NCI-H1694 treated with DMSO at 0.1 percent for 48 hours (cell line): ENCODE measurements around the gene EPS8L3.
"Not testable (repeated sequence)": the region's sequence is repeated elsewhere in the genome, so short reads cannot be mapped to it uniquely, and the experiment has no call there.

Experiments used
- DNase-seq: peaks from one replicate; lab custom pipeline; 2025; lab: John Stamatoyannopoulos, UW

Gene EPS8L3

DNA sequence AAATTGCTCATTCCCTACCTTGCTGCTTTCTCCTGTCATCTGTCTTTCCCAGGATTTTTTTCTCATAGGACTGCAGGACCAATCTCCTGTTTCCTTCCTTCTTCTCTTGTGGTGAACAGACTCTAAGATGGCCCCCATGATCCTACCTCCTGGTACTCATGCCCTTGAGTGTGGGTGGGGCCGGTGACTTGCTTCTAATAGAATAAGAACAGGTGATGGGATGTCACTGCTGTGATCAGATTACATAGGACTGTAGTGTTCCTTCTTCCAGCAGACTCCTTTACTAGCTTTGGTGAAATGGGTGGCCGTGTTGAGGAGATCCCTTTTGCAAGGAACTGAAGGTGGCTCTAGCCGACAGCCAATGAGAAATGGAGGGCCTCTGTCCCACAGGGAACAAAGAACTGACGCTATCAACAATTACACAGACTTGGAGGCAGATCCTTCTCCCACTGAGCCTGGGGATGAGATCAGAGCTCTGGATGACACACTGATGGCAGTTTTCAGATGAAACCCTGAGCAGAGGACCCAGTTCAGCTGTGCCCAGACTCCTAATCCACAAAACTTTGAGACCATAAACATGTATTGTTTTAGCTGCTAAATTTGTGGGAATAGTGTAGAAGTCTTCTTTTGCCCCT is 30.4 kb downstream of the EPS8L3 start:
- no peak for DNase-seq

- DNase-seq: no peak
Measured at GRCh38 chr1:109732390-109732881, 31.3 kb downstream of the EPS8L3 start.

- DNase-seq: no peak
Measured at GRCh38 chr1:109730666-109731065, 33.1 kb downstream of the EPS8L3 start.

DNA sequence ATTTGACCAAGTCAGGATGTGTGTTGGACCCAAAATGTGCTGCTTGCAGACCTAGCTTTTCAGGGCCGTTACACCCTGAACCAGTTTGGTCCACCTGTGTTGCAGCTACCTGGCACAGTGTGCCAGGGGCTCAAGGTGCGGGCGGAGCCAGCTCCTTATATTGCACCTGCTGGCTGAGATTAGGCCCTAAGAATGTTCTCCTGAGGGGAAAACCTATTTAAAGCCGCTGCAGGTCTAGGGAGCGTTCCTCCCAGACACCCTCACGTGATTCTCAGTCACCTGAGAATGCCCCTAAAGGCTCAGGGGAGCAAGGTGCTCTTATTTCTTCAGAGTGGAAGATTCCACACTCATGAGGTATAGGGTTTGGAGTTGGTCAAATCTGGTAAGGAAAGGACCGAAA is 34.9 kb downstream of the EPS8L3 start:
- no peak for DNase-seq

DNA sequence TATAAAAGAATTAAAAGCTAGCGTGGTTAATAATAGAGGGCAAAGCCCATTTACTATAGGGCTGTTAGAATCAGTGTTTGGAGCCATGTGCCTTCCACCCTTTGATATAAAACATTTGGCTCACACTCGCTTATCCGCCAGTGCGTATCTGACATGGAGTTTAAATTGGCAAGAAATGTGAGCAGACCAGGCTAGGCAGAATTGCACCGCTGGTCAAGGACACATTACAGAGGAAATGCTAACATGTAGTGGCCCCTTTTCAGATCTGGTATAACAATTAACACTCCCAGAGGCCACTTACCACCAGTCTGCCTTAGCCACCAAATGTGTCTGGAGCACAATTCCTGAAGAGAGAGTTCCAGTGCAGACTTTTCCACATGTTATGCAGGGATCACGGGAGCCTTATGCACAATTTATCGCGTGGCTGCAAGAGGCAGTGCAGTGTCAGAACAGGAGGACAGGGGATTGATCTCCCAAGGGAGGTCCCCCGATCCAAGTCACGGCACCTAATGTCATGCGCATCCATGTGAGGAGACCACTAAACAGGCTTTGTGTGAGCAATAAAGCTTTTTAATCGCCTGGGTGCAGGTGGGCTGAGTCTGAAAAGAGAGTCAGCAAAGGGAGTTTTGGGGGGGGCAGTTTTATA is 36.9 kb downstream of the EPS8L3 start:
- DNase-seq: no peak

DNA sequence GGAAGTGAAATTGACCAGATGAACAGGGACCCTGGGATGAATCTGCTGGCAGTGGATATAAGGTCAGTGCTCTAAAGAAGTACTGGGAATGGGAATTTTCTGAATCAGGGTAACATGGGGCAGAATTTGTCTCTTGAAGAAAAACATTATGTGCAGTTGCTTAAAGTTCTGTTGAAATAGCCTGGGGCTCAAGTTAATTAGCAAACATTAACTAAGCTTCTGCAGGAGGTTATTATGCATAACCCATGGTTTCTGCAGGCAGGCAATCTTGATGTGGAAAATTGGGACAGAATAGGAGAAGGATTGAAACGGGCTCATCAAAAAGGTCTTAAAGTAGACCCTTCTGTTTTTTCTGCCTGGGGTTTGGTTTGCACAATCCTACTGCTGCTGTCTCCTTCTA is 37.7 kb downstream of the EPS8L3 start:
- DNase-seq: no peak

DNA sequence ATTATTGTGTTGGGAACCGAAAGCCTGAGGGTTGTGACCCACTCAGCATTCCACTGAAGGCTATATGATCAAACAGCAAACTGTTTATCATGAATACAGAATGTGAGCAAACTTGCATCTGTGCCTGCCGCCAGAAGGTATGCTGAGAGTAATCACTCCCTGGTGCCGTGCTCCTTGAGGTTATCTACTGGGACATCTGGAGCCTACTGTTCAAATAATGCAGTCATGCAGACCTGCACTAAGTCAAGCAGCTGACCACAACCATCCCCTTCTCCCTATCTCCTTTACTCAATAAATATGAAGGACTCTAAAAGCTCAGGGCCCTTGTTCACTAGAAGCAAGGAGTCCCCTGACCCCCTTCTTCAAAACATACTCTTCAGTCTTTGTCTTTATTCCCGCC is 38.2 kb downstream of the EPS8L3 start:
- no peak for DNase-seq

GRCh38 chr1:109724933-109725332 is 38.8 kb downstream of the EPS8L3 start:
- no peak for DNase-seq

GRCh38 chr1:109722908-109723691 is 40.6 kb downstream of the EPS8L3 start:
- no peak for DNase-seq

DNA sequence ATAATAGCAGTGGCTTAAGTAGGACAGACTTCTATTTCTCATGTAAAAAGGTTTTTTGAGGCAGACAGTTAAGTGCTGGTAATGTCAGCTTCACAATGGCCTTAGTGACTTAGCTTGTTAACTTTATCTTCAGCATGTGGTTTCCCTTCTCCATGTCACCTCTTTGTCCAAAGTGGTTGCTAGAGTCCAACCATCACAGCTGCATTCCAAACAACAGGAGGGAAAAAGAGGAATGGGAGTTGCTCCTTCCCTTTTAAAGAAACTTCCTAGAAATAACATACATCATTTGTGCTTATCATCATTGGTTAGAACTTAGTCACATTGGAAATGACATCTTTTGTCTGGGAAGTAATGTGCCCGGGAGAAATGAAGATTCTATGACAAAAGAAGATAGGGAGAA is 41.8 kb downstream of the EPS8L3 start:
- DNase-seq: no peak

DNA sequence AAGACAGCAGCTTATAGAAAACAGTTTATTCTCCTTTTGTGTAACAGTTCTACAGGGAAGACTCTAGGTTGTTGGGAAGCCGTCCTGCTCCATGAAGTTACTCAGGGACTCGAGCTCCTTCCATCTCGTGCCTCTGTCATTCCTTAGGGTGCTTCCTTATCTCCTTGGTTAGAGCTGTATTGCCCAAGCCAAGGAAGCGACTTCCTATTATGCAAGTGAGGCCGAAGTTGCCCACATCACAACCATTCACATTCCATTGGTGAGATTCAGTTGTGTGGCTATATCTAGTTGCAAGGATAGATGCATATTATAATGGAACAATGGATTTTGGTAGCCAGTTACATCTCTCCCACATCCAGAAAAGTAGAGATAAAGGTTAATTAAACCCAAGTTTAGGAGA is 42.7 kb downstream of the EPS8L3 start:
- DNase-seq: no peak

GRCh38 chr1:109719337-109719837 is 44.3 kb downstream of the EPS8L3 start:
- DNase-seq: no peak

DNA sequence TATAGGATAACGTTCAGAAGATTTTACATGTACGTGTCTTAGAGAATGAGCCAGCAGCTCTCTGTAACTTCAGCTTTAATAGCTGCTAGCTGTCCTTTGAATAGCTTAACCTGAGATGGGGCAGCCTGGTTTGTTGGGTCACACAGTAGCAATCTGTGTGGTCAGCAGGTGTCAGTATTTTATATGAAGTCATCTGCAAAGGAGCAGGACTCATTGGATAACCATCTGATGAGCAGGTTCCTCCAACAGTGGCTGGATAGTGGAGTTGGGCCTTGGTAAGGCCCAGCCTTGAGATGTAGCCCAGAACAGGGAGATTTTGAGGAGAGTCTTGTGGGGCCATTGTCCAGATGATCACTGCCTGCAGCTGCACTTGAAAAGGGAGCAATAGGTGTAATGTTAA is 45.2 kb downstream of the EPS8L3 start:
- DNase-seq: no peak

- no peak for DNase-seq
Measured at GRCh38 chr1:109717729-109718128, 46.0 kb downstream of the EPS8L3 start.

DNA sequence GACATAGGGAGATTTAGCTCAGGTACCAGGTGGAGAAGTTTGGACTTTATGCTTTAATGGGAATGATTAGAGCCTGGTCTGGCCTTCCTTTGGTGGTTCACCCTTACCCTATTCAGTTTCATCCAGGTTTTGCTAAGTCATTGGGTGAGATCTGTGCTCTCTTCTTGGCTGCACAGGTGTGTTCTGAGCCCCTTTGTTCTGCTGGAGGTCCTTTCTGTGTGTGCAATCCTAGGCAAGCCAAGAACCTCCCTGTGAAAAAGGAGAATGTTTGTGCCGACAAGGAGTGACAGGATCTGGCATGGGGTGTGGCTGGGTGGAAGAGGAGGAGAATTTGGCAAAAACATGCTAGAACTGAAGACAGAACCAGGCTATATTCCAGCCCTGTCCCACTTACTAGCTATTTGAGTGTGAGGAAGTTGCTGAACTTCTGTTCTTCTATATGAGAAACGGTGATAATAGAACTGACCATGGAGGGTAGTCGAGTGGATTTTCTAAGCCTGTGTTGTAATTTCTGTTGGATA is 47.1 kb downstream of the EPS8L3 start:
- DNase-seq: no peak

DNA sequence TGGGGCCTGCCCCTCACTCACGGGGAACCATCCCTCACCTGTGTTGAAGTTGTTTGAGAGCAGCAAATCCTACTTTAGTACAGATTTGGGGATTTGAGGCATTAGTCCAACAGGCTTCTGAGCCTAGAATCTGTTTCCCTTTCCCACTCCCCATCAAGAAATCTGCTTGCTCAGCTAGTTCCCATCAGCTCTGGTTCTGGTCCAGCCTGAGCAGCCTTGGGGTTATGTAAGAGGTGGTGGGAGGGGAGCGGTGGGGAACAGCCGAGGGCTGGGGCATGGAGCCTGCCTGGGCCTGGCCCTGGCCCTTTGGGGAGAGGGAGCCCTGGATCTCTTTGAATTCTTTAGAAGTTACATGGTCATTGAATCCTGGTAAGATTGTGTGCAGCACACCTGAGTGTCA is 47.6 kb downstream of the EPS8L3 start:
- no peak for DNase-seq

DNA sequence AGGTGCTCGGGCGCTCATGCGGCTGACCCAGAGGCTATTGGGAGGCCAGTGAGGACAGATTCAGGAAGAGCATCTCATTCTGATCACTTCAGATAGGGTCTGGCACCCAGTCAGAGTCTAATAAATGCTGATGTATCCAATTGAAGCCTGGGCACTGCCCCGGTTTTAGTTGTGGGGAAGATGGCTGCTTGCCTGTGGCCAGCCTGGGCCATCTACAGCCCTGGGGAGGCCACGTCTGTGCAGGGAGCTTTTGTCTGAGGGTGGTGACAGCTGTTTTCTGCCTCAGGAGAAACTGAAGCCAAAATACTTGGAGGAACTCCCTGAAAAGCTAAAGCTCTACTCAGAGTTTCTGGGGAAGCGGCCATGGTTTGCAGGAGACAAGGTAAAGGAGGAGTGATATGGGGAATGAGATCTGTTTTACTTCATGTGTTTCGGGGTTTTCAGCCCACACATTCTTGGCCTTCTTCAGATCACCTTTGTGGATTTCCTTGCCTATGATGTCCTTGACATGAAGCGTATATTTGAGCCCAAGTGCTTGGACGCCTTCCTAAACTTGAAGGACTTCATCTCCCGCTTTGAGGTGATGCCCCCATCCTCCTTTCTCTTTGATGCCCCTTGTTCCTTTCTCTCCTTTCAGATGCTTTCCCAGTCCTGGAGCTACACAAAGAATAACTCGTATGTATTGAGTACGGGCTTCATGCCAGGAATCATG is 48.9 kb downstream of the EPS8L3 start:
- DNase-seq: no peak

GRCh38 chr1:109713636-109714035 is 50.1 kb downstream of the EPS8L3 start:
- DNase-seq: no peak

- DNase-seq: no peak
Measured at GRCh38 chr1:109712321-109712864, 51.3 kb downstream of the EPS8L3 start.

DNA sequence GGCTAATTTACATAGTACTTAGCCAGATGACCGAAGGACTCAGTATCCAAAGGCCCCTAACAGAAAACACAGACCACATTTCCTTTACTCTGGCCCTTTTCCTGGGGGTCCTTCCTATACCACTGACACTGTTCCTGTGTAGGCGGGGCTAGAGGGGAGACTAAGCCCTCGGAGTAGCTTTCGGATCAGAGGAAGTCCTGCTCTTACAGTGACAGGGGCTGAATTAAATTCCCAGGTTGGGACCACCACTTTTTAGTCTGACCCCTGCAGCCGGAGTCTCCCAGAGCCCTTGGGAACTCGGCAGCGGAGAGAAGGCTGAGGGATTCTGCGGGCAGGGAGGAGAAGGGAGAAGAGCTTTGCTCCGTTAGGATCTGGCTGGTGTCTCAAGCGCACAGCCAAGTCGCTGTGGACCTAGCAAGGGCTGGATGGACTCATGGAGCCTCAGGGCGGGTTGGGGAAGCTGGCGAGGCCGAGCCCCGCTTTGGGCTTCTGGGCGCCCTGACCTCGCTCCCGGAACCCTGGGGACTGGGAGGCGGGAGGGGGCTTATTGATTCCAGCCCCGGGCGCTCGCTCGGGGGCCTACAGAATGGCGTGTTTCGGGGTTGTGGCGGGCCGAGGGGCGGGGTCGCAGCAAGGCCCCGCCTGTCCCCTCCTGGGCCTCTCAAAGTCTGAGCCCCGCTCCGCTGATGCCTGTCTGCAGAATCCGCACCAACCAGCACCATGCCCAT is 52.0 kb downstream of the EPS8L3 start, which contains the start of gene GSTM5:
Gene GSTM5, plus strand, starts transcription at position 659 of the 728 bp plus-strand sequence. Its CDS starts 62 bp downstream, at position 721.
- DNase-seq: not testable (repeated sequence)

DNA sequence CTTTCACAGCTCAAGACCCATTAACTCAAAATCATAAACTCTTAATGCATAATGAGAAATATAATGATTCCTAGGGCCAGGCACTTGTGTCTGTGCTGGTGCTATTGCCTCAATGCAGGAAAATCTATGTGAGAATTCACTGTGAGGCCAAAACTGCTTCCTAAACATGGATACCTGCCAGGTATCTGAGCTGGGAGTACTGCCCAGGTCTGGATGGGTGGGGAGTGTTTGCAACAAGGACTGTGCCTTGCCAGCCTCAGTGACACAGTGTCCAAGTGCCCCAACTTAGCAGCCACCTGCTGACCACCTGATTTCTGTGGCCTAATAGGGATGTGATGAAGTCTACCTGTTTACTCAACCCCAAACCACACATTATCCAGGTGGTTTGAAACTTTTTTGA is 53.9 kb downstream of the EPS8L3 start:
- DNase-seq: not testable (repeated sequence)
